Measurements from ENCODE around the gene DCX.
"Not testable (repeated sequence)": the region's sequence is repeated elsewhere in the genome, so short reads cannot be mapped to it uniquely, and the experiment has no call there.

The DCX gene

DNA sequence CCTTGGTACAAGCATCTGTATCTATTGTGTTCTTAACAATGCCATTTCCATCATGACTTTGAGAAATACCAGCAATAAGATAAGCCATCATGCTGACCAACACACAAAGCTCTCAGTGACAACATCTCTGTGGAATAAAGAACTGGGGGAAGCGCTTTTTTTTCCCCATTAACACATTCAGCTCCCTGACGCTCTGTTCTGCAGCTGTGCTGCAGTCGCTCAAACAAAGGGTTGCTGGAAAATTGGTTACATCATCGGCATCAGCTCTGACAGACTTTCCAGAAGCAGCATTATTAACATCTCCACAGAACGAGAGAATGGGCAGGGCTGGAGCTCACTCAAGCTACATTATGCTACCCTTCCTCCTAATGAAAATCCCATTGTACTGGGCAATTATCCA, 39.9 kb downstream of the DCX start:
- DNase-seq (ENCODE audit: low read depth in 2 of 2), result no peak

DNA sequence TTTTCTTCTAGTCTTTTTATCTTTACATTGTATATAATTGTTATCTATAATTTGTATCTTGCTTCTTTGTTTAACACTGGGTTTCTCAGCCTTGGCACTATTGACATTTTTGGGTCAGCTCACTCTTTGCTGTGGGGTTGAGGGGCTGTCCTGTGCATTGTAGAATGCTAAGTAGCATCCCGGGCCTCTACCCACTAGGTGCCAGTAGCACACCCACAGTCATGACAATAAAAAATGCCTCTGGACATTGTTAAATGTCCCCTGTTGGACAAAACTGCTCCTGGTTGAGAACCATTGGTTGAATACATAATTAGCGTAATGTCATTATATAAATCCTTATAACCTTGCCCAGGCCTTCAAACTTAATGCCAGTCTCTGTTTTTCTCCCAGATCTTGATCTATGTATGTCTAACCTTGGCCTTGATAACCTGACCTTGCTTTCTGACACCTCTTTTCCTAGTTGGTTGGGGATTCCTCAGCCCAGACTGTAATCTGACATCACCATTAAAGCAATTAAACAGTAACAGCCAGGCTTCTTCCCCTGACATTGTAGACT, 46.1 kb downstream of the DCX start:
- DNase-seq (ENCODE audit: low read depth in 2 of 2), result no peak

DNA sequence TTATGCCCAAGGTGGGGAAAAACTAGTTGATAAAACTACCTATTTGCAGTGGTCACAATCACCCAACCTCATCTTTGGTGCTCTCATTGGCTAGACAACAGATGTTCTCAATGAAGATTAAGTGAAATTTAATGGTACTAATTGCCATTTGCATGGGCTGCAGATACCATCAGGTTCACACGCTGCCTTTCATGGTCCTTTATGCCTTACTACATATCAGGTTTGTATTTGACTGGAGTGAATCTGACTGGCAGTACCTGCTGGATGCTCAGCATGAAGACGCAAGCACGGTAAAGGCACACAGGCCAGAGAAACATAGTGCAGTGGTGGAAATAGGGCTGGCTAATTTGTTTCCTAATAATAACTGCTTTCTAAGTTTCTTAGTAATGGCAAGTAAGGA, 48.3 kb downstream of the DCX start:
- no peak for DNase-seq (ENCODE audit: low read depth in 2 of 2)

DNA sequence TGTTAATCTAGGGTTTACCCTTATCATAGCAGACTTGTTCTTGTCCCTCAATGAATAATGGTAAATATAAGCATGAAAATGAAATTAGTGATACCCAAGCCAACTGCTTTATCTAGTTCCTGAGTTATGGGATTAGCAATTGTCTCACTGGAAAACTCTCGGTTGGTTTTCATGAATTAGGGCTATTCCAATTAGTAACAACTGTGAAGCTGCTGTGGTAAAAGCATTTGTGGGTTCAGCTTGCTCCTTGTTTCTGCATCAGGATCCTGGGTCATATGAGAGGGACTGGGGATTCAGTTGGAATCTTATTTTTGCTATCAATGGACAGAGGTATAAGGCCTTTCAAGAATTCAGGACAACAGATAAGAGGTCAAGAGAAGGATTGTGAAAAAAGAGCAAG, 50.2 kb downstream of the DCX start:
- DNase-seq (ENCODE audit: low read depth in 2 of 2), result no peak

DNA sequence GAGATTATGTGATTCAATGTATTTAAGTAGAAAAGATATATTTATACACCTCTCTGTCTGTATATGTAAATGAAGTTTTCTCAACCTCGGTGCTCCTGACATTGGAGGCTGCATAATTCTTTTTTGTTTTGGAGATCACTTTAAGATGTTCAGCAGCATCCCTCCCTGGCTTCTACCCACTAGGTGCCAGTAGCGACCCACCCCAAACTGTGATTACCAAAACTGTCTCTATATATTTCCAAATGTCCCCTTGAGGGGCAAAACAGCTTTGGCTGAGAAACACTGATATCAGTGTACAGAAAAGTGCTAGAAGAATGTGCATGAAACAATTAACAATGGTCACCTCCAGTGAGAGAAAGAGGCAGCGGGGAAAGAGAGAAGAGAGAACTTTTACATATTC, 51.2 kb downstream of the DCX start:
- no peak for DNase-seq (ENCODE audit: low read depth in 2 of 2)

DNA sequence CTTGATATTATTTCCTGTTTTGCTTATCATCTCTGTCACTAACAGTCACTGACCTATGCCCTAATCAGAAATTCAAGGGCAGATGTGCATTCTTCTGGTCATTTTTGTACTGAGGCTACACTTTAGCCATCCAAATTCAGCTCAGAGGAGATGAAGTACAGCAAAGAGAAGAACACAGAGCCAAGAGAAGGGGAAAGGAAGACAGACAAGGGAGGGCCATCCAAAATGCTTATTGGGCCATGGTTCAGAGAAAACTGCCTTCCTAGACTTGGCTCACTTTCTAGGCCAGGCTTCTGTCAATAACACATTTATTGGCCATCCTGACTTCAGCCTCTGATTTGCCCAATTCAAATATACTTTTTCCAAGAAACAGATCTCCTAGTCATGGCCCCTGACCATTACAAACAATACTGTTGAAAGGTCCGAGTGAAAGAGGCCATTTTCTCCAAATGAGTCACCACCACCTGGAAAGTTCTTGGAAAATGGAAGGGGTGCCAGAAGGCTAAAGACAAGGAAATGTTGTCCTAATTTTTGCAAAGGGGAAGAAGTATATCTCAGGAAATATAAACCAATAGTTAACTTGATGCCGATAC, 56.4 kb downstream of the DCX start:
- DNase-seq (ENCODE audit: low read depth in 2 of 2), result no peak

DNA sequence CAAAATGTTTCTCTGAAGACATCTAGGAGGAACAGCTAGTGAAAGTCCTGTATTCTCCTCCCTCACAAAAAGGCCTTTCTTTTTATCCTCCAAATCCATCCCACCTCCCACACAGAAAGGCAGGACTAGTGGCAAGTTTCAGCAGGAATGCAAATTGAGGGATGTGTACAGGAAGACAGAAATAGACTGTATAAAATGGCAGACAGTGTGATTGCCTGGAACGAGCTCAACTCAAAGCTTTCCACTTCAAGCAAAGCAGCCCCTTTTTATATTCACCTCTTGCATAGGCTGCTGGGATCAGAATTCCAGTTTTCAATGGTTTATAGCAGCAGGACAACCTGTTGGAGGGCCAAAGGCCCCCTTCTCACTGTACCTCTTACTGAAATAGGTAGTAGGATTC, 57.5 kb downstream of the DCX start:
- no peak for DNase-seq (ENCODE audit: low read depth in 2 of 2)

DNA sequence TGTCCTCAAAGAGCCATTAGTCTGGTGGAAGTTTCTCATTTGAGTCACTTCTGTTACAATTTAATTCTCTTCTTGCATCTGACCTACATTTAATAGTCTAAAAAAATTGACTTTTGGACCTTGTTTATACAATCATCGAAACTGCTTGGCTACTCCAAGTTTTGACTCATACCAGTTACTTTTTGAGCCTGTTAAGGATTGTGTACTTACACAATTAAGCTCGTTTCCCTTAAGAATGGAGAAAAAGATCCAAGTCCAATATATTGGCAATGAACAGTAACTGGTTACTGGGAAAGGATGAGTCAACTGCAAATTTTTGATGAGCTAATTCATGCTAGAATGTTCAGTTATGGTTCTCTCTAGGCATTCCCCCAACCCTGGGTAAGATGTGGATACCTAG, 58.2 kb downstream of the DCX start:
- DNase-seq (ENCODE audit: low read depth in 2 of 2), result no peak

DNA sequence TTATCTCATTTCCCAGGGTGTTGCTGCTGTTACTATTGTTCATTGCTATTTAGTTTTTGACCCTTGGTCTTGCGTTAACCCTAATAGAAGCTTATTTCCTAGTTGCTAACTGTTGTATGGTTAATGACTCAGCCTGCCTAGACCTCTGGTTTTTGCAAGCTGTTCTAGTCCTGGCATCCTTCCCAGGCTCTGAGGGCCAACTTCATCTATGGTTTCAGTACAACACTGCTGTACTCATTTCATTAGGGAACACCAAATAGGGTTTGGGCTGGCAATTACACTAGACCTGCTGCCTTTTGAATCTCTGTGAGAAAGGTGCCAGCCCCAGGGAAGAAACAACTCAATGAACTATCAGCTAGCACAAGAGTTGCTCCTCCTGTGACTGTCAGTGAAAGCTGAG, 59.6 kb downstream of the DCX start:
- peak; percentile 9 to 14 for DNase-seq (ENCODE audit: low read depth in 2 of 2)

DNA sequence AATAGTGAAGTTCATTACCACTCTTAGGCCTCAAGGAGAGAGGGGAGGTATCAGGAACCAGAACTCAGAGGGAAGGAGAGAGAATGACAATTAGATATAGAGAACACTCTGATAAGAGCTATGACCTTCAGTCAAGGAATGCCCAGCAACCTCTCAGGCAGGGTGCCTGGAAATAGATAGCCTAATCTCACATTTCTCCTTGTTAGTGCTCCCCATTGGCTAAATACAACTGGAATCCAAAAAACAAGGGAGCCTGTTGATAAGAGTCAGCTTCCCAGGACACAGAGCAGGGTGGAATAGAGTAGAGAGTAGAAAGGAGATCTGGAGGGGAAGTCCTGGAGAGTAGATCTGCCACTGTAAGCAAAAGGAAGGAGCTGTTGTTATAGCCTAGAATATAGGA, 62.1 kb downstream of the DCX start:
- DNase-seq (ENCODE audit: low read depth in 2 of 2), result no peak

DNA sequence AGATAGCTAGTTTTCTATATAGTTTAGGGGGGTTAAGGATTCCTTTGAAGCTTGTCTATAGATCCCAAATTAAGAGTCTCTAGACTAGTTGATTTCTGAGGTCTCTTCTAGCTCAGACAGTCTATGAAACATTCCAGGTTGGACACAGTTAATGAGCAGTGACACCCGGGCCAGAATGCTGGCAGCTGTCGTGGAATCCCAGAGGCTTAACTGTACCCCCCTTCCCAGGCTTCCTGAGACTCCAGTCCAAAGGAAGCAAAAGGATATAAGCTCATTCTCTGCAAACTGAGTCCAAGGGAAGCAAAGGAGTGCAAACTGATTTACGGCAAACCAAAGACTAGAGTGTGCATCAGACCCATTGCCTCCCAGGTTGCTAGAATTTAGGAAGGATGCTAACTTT, 62.9 kb downstream of the DCX start:
- DNase-seq (ENCODE audit: low read depth in 2 of 2), result no peak

DNA sequence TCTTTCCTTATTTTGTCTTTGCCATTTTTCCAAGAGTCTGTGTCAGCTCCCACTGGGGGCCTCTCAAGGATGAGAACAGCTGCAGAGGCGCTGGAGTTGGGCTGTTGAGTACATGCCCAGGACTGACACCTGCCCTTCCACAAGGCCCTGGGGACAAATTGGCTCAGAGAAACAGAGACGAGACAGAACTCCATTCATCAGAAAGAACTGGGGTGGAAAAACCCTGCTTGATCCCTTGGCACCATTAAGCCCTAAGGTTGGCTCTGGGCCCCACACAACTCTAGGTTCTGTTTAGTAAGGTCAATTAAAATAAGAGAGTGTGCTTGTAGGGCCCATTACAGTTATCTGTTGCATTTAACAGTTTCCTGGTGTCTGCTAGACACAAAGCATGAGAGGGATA, 63.6 kb downstream of the DCX start:
- DNase-seq (ENCODE audit: low read depth in 2 of 2), result no peak

DNA sequence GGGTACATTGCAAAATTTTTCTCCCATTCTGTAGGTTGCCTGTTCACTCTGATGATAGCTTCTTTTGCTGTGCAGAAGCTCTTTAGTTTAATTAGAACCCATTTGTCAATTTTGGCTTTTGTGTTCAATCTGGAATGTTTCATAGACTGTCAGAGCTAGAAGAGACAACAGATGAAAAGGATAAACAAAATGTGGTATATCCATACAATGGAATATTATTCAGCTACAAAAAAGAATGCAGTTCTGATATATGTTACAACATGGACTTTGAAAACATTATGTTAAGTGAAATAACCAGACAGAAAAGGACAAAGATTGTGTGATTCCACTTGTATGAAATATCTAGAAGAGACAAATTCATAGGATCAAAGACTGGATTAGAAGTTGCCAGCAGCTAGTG, 65.8 kb downstream of the DCX start:
- DNase-seq (ENCODE audit: low read depth in 2 of 2), result not testable (repeated sequence)

DNA sequence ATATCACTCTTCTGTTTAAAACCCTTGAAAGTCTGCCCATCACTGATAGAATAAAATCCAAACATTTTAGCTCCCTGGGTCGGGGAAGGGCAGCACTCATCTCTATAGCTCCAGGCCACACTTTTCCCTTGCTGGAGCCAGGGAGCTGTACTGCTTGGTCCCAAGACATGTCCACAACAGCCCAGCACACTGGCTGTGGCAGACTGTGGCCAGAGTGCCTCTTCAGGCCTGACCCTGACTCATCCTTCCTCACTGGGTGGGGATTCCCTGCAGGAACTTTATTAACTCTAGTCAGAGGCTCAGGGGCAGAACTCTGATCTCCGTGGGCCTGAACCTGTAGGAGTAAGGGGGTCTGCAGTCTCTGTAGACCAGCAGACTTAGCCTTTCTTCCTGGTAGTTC, 71.9 kb downstream of the DCX start:
- no peak for DNase-seq (ENCODE audit: low read depth in 2 of 2)

DNA sequence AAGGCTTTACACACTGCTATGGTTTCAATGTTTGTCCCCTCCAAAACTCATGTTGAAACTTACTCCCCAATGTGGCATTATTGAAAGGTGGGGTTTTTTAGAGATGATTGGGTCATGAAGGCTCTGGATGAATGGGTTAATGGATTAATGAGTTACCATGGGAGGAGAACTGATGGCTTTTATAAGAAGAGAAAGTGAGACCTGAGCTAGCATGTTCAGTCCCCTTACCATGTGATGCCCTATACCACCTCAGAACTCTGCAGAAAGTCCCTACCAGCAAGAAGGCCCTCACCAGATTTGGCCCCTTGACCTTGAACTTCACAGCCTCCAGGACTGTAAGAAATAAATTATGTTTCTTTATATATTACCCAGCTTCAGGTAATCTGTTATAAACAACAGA, 72.8 kb downstream of the DCX start:
- DNase-seq (ENCODE audit: low read depth in 2 of 2), result no peak

DNA sequence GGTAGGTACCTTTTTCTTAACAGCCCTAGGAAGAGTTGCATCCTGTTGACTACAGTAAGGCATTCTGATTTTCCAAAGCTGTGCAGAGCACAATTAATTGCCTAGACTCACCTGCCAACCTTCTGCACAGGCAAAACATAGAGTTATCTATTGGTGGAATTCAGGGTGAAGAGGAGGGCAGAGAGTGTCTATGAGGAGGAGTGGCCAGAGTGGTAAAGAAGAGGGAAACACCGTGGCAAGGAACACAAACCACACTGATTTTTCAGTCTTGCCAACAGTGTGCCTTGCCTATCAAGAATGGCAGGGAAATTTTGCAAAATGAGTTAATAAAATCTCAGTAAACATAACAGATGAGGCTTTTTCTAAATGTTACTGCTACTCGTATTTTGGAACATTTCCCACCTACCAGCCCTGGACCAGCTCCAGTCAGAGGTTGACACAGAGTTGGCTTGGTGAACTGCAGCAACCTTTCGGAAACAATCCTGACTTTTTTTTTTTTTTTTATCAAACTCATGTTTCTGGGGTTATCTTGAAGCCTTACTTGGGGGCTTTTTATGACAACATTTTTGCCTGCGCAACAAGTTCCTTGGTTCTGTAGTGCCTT, 73.8 kb downstream of the DCX start:
- no peak for DNase-seq (ENCODE audit: low read depth in 2 of 2)

DNA sequence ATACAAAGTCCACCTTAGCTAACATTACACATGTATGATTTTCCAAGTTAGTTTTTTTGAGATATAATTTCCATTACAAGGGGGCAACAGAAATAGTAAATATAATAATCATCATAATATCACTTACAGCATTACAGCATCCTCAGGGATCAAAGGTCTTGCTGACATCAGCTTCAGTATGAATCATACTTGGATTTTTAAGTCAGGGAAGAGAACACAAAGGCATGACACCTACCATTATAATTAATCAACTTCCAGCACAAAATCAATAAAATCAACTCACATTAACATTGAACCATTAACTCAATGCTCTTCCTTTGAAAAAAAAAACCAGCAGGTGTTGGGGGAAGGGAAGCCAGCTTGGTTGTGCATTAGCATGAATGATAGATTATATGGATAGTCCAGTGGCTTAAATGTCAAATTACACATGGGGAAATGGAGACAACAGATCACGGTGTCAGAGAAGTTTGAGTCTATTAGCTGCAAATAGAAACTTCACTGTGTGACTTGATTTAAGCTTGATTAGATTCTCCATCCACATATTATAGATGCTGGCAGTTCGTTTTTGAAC, 74.8 kb downstream of the DCX start:
- DNase-seq (ENCODE audit: low read depth in 2 of 2), result no peak

DNA sequence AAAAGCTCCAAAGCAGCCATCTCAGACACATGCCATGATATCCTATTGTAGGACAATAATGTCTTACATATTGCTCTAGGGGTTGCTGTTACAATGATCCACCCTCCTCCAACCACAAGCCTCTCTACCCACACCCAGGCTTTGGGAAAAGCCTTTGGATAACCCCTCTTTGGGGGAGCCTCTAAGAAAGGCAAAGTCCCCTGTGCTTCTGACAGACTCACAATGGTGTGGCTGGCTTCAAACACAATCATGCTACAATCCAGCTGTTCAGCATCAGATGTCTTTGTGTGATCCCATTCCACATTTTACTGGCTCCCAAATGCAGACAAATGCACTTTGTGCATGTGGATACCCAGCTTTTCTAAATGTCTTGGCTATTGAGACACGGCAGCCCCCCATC, 75.9 kb downstream of the DCX start:
- DNase-seq (ENCODE audit: low read depth in 2 of 2), result no peak

DNA sequence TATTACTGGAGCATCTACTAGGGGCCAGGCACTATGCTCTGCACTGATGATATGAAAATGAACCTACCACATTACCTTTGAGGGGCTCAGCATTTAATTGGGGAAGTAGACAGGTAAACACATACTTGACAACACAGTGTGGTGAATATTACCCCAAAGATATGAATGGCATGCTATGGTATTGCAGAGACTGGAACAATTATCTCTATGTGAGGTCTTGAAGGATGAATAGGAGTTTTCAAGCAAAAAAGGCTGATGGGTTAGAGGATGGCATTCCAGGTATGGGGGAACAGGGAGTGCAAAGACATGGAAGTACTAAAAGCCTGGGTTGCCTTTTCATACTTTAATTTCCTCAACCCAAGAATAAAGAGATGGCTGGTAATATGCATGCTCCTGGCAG, 82.6 kb downstream of the DCX start:
- no peak for DNase-seq (ENCODE audit: low read depth in 2 of 2)

DNA sequence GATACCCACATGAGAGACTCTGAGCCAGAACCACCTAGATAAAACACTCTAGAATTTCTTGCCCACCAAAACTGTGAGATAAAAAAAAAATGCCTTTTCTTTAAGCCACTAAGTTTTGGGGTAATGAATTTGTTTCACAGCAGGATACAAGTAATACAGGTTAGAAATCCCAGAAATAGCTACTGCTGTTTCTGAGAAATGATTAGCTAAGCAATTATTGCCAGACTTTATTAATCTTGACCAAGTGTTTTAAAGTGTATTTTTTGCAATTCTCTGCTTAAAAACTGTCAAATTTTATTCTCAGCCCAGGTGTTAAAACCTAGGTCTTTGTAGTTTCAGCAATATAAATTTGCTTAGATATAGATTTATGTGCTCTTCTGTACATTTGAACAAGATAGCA, 83.1 kb downstream of the DCX start:
- DNase-seq (ENCODE audit: low read depth in 2 of 2), result no peak

DNA sequence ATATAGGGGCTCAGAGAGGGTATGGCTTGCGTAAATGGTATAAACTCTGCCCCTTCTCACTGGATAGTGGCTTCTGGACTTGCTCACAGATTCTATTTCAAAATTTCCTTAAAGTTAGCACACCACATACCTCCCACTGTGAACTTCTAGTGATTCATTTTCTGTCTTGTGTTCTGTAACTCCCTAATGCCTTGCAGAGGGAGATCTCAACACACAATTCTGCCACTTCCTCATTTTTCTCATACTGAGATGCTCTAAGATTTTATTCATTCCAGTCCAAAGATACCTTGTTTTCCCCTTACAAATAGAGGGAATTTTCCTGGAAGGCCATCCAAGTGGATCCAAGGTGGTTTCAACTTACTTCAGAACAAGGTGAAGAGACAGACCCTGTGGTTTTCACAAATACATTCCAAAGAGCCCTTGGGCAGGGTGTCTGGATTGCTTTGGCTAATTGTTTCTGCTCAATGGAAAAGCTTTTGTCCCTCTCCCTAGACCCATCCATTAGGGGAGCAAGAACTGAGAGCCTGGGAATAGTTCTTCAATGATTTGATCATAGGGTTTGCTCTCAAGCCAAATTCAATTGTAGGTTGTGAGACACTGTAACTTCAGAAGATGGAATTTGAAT, 89.6 kb downstream of the DCX start:
- DNase-seq (ENCODE audit: low read depth in 2 of 2), result no peak

DNA sequence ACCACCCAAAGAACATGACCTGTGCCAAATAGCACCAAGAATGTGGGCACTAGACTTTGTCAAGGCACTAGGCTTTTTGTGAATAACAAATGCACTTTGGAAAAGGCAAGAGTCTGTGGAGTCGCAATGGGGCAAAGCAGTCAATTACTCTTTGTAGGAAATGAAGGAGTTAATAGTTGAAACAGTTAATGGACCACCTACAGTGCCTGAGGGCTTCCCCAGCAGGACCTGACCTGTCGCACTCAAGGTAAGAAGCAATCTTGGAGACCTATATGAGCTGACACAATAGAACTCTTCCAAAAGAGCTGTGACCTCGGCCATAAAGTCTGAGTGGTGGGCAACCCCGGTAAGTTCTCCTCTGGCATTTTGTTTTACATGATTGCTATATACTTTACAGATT, 92.5 kb downstream of the DCX start:
- no peak for DNase-seq (ENCODE audit: low read depth in 2 of 2)

DNA sequence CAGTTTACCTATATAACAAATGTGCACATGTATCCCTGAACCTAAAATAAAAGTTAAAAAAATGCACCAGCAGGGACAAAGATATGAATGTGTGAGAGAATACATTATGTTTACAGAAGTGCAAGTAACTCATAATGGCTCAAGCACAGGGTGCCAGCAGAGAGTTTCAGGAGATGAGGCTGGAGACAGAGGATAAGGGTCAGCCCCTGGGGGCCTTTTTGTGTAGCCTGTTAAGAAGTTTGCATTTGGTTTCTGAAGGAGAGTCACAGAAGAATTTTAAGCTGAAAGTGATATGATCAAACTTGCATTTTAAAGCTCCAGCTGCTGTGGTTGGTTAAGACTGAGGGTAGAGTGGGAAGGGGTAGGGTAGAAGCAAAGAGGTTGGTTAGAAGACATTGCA, 93.1 kb downstream of the DCX start:
- DNase-seq (ENCODE audit: low read depth in 2 of 2), result no peak

Measured in fibroblast of skin of left quadriceps (primary cell).